GM19238 (cell line): Measurements from ENCODE around the gene UEVLD.

Experiments
- DNase-seq: peaks from one replicate; pipeline ENCODE4 v3.0.0; 2011; ENCODE audit warnings: low spot score; ENCODE audit not compliant: insufficient read length

Gene UEVLD

GRCh38 chr11:18501629-18502028 is 86.9 kb downstream of the UEVLD start:
- DNase-seq = no peak

- DNase-seq = no peak
Observed at GRCh38 chr11:18498039-18498438, 90.5 kb downstream of the UEVLD start.

- DNase-seq = no peak
Observed at GRCh38 chr11:18495703-18496102, 92.8 kb downstream of the UEVLD start.

- DNase-seq = no peak
Observed at GRCh38 chr11:18495271-18495670, 93.3 kb downstream of the UEVLD start.

GRCh38 chr11:18493310-18493709 is 95.2 kb downstream of the UEVLD start:
- DNase-seq = no peak

GRCh38 chr11:18492888-18493287 is 95.6 kb downstream of the UEVLD start:
- no peak for DNase-seq

GRCh38 chr11:18491924-18492323 is 96.6 kb downstream of the UEVLD start:
- no peak for DNase-seq

GRCh38 chr11:18490736-18491485 is 97.6 kb downstream of the UEVLD start:
- no peak for DNase-seq

DNA sequence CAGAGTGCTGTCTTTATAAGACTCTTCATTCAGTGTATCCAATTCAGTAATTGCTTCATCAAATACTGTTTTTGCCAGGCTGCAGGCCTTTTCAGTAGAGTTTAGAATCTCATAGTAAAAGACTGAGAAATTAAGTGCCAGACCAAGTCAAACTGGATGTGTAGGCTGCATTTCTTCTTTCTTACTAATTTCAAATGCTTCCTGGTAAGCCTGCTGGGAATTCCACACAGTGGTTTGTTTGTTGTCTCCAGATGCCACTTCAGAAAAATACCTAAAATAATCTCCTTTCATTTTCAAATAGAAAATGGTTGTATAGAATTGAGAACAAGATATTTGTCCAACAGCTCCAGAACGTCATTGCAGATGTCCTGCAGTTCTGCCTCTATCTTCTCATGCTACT is 98.2 kb downstream of the UEVLD start:
- DNase-seq = no peak

DNA sequence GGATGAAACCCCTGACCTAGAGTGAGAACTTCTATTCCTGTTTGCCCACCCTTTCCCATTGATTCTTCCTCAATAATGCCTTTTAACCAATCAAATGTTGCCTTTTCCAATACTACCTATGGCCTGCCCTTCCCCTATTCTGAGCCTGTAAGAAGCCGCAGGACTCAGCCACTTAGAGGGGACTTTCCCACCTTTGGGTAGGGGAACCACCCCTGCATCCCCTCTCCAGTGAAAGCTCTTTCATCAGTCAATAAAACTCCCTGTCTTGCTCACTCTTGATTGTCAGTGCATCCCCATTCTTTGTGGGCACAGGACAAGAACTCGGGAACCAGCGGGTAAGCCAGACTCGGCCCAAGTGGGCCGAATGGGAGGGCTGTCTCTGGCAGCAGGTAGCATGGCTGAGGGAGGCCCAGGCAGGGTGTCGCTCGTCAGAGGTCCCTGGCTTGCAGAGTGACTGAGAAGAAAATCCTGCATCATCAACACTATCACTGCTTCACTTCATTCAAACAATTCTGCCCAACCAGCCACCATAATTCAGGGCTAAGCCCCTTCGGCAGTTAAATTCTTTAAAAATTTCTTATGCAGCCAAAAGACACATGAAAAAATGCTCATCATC is 102.5 kb downstream of the UEVLD start:
- DNase-seq = no peak
